Activated B cell treated with CpG ODN at 0.5 μM for 24 hours (primary cell): ENCODE data around the gene HUWE1. TPM values are rescaled to one million over a fixed set of nuclear protein-coding genes. Genes with fewer than 3 reads are reported as not detected.
"Not testable (repeated sequence)": the region's sequence is repeated elsewhere in the genome, so short reads cannot be mapped to it uniquely, and the experiment has no call there.

Experiments
- ATAC-seq: fragments of 200-7000 bp; cut with Tn5 transposase; one replicate; pipeline ENCODE4 v1.10.0; 2021; ENCODE audit warnings: low read depth, mild to moderate bottlenecking, moderate library complexity
- CTCF ChIA-PET: fragments of 350-600 bp; sonication (Branson Sonifier 250); formaldehyde crosslinking; loops from one replicate; lab custom pipeline; 2021; ENCODE audit warnings: antibody characterized with exemption; lab: Charles Lee
- POLR2A ChIA-PET: fragments of 350-600 bp; sonication (Branson Sonifier 250); formaldehyde crosslinking; loops from one replicate; lab custom pipeline; 2021; ENCODE audit warnings: antibody characterized with exemption; lab: Charles Lee
- DNase-seq: peaks from one replicate; pipeline ENCODE4 v3.0.0; 2022
- H3K27ac Mint-ChIP-seq: one replicate; pipeline ENCODE4 v1.8.0; 2020; ENCODE audit warnings: mixed read lengths
- H3K27me3 Mint-ChIP-seq: one replicate; pipeline ENCODE4 v1.8.0; 2021; ENCODE audit warnings: mixed read lengths
- H3K36me3 Mint-ChIP-seq: one replicate; pipeline ENCODE4 v1.8.0; 2021; ENCODE audit warnings: low read depth, mixed read lengths
- H3K4me1 Mint-ChIP-seq: one replicate; pipeline ENCODE4 v1.8.0; 2021; ENCODE audit warnings: mixed read lengths
- H3K4me3 Mint-ChIP-seq: one replicate; pipeline ENCODE4 v1.8.0; 2020; ENCODE audit warnings: mild to moderate bottlenecking, mixed read lengths
- H3K9me3 Mint-ChIP-seq: one replicate; pipeline ENCODE4 v1.8.0; 2020; ENCODE audit warnings: mixed read lengths
- CTCF ChIP-seq: fragments of 200-600 bp; IDR thresholded peaks from one replicate; pipeline ENCODE4 v1.8.0; 2022; ENCODE audit warnings: antibody characterized with exemption, mild to moderate bottlenecking
- intact Hi-C: fragments of 100-400 bp; cut with micrococcal nuclease; formaldehyde crosslinking; loops from one replicate; pipeline ENCODE4 v1.15.1; 2024
- total RNA-seq: library from RNA; stranded (reverse); gene quantifications from 2 replicates; pipeline ENCODE4 v1.2.3, GENCODE V29; 2022

The HUWE1 gene
- total RNA-seq, 1 donor from 2014 or later = 257 TPM

- no peak for DNase-seq
- no peaks in the 10 kb centered on the region for H3K4me1 Mint-ChIP-seq
- POLR2A ChIA-PET = no interaction called here
- H3K27me3 Mint-ChIP-seq = no peaks in the 10 kb centered on the region
- CTCF ChIA-PET = no interaction called here
- no peak overlapping the region for H3K4me3 Mint-ChIP-seq
- peaks cover 82% of the 10 kb centered on the region for H3K36me3 Mint-ChIP-seq
- no peak for TF ChIP-seq CTCF
- no peaks in the 10 kb centered on the region for H3K9me3 Mint-ChIP-seq
- intact Hi-C loops = no loop called here
- no peak overlapping the region for H3K27ac Mint-ChIP-seq
- no peak for ATAC-seq
Observed at GRCh38 chrX:53550756-53551463, 135.6 kb downstream of the HUWE1 start.

- ATAC-seq = no peak
- H3K4me1 Mint-ChIP-seq = no peaks in the 10 kb centered on the region
- H3K27me3 Mint-ChIP-seq = no peaks in the 10 kb centered on the region
- no peak for TF ChIP-seq CTCF
- H3K9me3 Mint-ChIP-seq = no peaks in the 10 kb centered on the region
- intact Hi-C loops = no loop called here
- POLR2A ChIA-PET = no interaction called here
- H3K4me3 Mint-ChIP-seq = no peak overlapping the region
- H3K27ac Mint-ChIP-seq = no peak overlapping the region
- H3K36me3 Mint-ChIP-seq = peaks cover 86% of the 10 kb centered on the region
- CTCF ChIA-PET = no interaction called here
- no peak for DNase-seq
Observed at GRCh38 chrX:53547668-53548067, 138.9 kb downstream of the HUWE1 start.

GRCh38 chrX:53544936-53545335, 141.6 kb downstream of the HUWE1 start:
- CTCF ChIA-PET = no interaction called here
- Mint-ChIP-seq H3K36me3 (peaks cover 80% of the 10 kb centered on the region), H3K4me3 (no peak overlapping the region), H3K27me3 (no peaks in the 10 kb centered on the region), H3K4me1 (no peaks in the 10 kb centered on the region), H3K9me3 (no peaks in the 10 kb centered on the region), H3K27ac (no peak overlapping the region)
- intact Hi-C loops = no loop called here
- DNase-seq (no peak), ATAC-seq (no peak)
- no peak for TF ChIP-seq CTCF
- POLR2A ChIA-PET = no interaction called here

GRCh38 chrX:53538781-53539180, 147.7 kb downstream of the HUWE1 start:
- Mint-ChIP-seq H3K4me3 (no peak overlapping the region), H3K4me1 (no peaks in the 10 kb centered on the region), H3K27ac (no peak overlapping the region), H3K36me3 (peaks cover 82% of the 10 kb centered on the region), H3K27me3 (no peaks in the 10 kb centered on the region), H3K9me3 (no peaks in the 10 kb centered on the region)
- TF ChIP-seq CTCF = no peak
- DNase-seq (no peak), ATAC-seq (no peak)
- intact Hi-C loops = no loop called here
- ChIA-PET CTCF (no interaction called here), POLR2A (no interaction called here)

- DNase-seq, H3K27me3 Mint-ChIP-seq, H3K27ac Mint-ChIP-seq, ATAC-seq, POLR2A ChIA-PET, H3K4me3 Mint-ChIP-seq, H3K9me3 Mint-ChIP-seq, CTCF ChIA-PET, H3K4me1 Mint-ChIP-seq, intact Hi-C loops: not testable (repeated sequence)
- H3K36me3 Mint-ChIP-seq = peaks cover 39% of the 10 kb centered on the region
Observed at GRCh38 chrX:53531255-53531966, 155.1 kb downstream of the HUWE1 start.
